HG02763 (cell line): ENCODE measurements around the gene ISG20.
"Not testable (repeated sequence)": the region's sequence is repeated elsewhere in the genome, so short reads cannot be mapped to it uniquely, and the experiment has no call there.

Source experiments
- ATAC-seq: cut with Tn5 transposase; IDR thresholded peaks from one replicate; pipeline ENCODE4 v1.9.1; 2021; ENCODE audit warnings: mild to moderate bottlenecking, moderate library complexity; ENCODE audit not compliant: unreplicated experiment

ISG20 gene

GRCh38 chr15:88635318-88635717, 3.5 kb upstream of the ISG20 start:
- ATAC-seq: peak; percentile 26

DNA sequence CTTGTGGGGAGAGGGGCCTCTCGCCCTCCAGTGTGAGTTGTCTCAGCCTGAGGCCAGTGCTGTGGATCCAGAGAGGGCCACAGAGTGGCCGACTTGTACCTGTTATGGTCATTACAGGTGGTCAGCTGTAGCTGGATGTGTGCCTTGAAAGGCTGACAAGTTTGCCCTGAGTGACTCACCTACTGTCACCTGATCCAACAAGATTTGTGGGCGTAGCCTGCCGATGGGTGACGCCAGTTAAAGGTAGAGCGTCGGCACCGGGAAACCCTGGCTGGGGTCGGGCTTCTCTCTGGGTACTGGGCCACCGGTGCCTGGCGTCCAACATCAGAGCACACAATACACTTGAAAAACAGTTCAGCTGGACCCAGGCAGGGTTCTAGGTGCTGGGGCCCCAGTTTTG, 2.8 kb upstream of the ISG20 start:
- ATAC-seq: no peak

- ATAC-seq: no peak
Observed at GRCh38 chr15:88636654-88637053, 2.2 kb upstream of the ISG20 start.

DNA sequence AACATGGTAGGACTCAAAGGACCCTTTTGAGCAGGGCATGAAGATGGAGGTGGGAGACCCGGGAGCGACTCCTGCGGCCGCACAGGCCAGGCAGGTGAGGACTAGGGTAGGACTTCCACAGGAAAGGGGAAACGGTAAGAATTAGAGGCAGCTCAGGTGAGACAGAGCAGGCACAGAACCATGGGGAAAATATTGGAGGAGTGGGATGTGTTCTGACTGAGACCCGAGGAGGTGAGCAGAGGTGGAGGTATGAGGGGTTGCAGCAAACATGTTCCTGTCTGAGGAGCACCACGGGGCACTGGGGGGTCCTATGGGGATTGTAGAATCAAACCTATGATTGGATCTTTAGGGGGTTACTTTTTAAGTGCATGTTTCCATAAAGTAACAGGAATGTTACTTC, 1.4 kb upstream of the ISG20 start:
- no peak for ATAC-seq

DNA sequence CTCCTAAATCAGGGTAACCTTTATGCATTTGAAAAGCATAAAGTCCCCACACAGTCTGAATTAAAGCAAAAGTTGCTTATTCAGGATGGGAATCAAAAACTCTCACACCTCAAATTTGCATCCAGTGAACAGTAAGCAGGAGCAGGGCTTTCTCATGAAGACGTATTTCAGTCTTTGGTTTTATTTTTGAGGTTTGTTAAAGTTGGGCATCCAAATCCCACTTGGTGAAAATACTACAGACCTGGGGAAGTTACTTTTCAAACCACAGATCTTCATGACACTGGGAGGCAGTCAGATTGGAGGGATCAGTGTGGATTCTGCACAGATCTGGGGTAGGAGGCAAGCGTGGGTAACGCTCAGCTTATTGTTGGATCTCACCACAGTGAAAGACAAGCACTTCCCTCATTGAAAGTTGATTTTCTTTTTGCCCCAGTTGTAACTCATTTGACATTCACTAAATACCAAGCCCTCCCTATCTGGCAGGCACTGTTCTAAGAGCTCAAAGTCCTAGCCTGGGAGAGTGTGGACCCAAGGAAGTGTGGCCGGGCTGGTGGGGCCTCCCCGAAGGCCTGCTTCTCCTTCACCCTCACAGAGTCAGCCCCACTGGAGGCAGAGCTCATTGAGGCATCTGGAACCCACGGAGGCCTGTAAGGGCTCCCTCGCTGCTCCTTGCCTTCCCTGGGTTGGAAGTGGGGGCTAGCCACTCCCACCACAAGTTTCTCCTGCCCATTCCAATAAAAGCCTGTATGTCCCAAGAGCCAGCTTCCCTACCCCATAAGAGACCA, 783 bp upstream of the ISG20 start:
- no peak for ATAC-seq

DNA sequence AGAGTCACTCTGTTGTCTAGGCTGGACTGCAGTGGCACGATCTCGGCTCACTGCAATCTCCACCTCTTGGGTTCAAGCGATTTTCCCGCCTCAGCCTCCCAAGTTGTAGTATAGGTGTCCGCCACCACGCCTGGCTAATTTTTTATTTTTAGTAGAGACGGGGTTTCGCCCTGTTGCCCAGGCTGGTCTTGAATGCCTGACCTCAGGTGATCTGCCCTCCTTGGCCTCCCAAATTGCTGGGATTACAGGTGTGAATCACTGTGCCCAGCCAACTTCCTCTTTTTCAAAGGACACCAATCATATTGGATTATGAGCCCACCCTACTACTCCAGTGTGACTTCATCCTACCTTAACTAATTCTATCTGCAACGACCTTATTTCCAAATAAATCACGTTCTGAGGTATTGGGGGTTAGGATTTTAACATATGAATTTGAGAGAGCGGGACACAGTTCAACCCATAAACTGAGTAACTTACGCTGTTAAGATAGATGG, 3.2 kb downstream of the ISG20 start:
- no peak for ATAC-seq

GRCh38 chr15:88642514-88642913, 3.7 kb downstream of the ISG20 start:
- ATAC-seq: not testable (repeated sequence)

DNA sequence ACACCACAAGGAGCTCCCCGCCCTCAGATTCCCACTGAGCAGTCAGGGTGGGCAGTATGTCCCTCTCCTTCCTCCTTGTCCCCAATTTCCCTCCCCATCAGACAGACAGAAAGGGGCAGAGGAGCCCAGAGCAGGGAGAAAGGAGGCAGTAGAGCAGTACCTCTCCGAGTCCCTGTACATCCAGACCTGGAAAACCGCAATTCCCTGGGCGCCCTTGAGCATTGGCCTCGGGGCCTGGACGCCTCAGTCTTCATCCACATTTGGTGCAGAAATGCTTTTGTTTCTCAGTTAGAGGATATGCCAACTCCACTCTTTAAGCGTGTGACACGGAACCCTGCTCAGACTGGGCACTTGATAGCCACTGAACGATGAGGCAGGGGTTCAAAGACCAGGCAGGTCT, 5.9 kb downstream of the ISG20 start:
- no peak for ATAC-seq

DNA sequence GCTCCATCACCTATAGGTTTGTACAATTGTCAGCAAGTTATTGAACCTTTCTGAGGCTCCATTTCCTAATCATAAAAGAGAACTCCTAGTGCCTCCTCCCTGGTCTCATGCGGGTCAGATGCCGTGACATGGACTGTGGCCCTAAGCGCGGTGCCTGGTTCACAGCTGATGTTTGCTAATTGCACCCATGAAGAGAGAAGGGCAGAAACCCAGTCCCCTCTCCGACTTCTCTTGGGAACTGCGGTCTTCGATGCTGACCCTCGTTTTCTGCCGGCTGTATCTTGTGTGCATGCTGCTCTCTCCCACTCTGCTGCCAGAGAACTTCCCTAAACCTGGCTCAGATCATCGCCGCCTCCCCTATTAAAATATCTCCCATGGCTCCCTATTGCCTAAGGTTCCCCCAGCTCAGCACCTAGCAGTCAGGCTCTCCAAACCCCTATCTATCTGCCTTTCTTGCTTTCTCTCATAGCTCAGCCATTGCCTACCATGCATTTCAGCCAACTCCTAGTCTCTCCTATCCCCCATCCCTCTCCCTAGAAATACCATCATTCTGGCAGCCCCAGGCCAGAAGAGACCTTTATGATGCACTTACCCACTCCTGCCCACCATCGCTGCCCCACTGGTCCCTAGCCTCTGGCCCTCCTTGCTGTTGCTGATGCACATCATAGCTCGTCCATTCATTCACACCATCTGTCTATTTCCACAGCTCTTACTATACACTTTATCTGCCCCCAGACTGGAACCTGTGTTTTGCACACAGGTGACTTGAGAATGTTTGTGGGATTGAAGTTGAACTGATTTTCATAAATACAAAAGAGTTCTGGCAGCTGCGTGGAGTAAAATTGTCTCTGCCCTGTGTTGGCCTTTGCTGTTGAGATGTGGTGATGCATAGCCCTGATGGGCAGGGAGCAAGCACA, 6.6 kb downstream of the ISG20 start:
- ATAC-seq: no peak

GRCh38 chr15:88646088-88646405, 7.2 kb downstream of the ISG20 start:
- ATAC-seq: no peak

GRCh38 chr15:88646951-88647350, 8.1 kb downstream of the ISG20 start:
- no peak for ATAC-seq

- ATAC-seq: no peak
Observed at GRCh38 chr15:88647351-88648105, 8.7 kb downstream of the ISG20 start.

- ATAC-seq: no peak
Observed at GRCh38 chr15:88648357-88649214, 9.8 kb downstream of the ISG20 start.

GRCh38 chr15:88649286-88649733, 10.5 kb downstream of the ISG20 start:
- peak; percentile 66 for ATAC-seq

DNA sequence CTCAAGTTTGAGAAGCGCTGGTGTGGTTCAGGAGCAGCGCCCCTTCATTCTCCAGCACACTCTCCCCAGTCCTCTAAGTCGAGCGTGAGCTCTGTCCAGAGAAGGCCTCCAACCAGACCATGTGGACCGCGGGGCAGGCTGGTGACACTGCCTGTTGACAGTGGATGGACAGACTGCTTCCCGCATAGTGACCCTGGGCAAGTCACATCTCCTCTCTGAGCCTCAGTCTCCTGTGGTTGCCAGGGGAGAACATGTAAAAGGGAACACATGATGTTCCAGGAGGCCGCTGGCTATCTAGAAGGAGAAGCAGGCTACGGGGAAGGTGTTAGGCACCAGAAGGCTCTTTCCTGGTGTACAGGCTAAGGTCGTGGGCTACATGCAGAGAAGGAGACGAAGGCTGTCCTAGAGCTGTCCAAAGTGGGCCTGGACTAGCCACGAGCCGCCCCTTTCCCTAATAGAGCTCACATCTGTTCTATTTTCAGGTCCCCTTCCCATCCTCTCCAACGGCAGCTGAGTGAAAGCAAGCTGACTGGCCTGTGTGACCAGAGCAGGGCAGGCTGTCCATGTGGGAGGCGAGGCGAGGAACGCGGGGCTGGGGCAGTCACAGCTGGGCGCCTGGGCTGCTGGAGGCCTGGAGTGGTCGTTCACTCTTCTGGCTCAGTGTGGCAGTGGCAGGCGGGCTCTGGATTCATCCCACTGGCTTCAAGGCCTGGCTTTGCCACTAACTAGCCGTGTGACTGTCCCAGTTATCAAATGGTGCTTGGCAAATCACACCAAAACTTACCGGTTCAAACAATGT, 11.1 kb downstream of the ISG20 start:
- no peak for ATAC-seq

DNA sequence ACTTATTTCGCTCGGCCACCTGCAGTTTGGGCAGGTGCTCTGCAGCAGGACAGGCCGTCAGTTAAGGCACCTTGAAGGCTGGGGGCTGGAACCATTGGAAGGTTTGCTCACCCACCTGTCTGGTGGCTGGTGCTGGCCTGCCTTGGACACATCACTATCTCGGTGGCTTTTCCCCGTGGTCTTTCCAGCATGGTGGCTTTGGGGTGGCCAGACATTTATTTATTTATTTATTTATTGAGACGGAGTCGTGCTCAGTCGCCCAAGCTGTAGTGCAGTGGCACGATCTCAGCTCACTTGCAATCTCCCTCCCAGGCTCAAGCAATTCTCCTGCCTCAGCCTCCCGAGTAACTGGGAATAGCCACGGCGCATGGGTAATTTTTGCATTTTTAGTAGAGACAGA, 11.7 kb downstream of the ISG20 start:
- no peak for ATAC-seq

DNA sequence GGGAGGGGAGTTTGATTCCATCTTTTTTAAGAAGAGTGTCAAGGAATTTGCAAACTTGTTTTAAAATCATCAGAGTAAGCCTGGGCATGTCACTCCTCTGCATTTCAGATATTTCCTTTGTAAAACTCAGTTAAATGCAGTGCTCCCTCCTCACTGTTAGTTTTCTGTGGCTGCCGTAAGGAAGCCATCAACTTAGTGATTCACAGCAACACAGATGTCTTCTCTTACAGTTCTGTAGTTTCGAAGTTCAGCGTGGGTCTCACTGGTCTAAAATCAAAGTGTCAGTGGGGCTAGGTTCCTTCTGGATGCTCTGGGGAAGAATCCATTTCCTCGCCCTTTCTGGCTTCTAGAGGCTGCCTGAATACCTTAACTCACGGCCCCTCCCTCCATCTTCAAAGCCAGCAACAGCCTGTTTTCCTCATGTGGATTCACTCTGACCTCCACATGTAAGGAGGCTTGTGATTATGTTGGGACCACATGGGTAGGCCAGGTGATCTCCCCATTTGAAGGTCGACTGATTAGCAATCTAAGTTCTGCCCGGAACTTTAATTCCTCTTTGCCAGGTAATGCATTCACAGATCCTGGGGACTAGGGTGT, 12.4 kb downstream of the ISG20 start:
- ATAC-seq: no peak

GRCh38 chr15:88651971-88652370, 13.2 kb downstream of the ISG20 start:
- ATAC-seq: no peak
